ENCODE measurements around the gene MSH2.

MSH2 gene

GRCh38 chr2:47485177-47485576 is 82.2 kb downstream of the MSH2 start:
- no peak for DNase-seq (ENCODE audit: low read depth)
- no peak for TF ChIP-seq CTCF (conservative IDR thresholded peaks at IDR 0.05; ENCODE audit: low read length)
- H3K4me3 ChIP-seq (ENCODE audit: low read length), result no peak overlapping the region

GRCh38 chr2:47485751-47486300 is 82.9 kb downstream of the MSH2 start:
- peak; percentile 75 for DNase-seq (ENCODE audit: low read depth)
- TF ChIP-seq CTCF (conservative IDR thresholded peaks at IDR 0.05; ENCODE audit: low read length), result no peak
- no peak overlapping the region for H3K4me3 ChIP-seq (ENCODE audit: low read length)

- no peak for TF ChIP-seq CTCF (conservative IDR thresholded peaks at IDR 0.05; ENCODE audit: low read length)
- DNase-seq (ENCODE audit: low read depth), result no peak
- no peak overlapping the region for H3K4me3 ChIP-seq (ENCODE audit: low read length)
These were observed 84.0 kb downstream of the MSH2 start for GRCh38 chr2:47486841-47487497.

GRCh38 chr2:47487498-47487875 is 84.5 kb downstream of the MSH2 start:
- no peak for TF ChIP-seq CTCF (conservative IDR thresholded peaks at IDR 0.05; ENCODE audit: low read length)
- no peak overlapping the region for H3K4me3 ChIP-seq (ENCODE audit: low read length)
- no peak for DNase-seq (ENCODE audit: low read depth)

DNA sequence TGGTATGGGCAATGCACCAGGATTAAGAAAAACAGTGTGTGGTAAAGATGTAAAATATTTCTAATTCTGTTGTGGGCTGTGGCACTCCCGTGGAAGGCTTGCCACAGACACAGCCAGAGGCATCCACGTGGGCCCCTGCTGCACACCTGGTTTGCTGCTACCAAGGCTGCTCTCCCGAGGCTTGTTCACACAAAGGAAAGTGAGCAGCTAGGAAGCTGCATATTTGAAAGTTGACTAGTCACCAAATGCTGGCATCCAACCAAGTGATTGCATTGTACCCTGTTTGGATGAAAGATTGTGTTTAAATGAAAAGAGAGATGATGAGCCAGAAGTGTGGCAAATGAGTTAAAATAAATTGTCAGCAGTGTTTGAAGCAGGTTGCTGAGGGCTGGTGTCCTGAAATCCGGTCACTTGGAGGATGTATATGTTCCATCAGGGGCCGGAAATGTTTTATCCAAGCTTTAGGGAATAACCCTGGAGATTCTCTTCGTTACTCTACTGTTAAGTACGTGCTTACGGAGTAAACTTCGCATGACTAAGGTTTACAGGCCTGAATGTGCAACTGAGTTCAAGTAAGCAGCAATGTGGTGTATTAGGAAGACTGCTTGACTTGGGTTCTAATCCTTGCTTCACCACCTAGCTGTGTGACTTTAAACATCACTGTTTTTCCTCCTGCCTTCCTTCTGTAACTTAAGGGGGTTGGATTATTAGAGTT is 86.1 kb downstream of the MSH2 start:
- TF ChIP-seq CTCF (conservative IDR thresholded peaks at IDR 0.05; ENCODE audit: low read length), result no peak
- H3K4me3 ChIP-seq (ENCODE audit: low read length), result no peak overlapping the region
- DNase-seq (ENCODE audit: low read depth), result peak; percentile 85

- no peak for TF ChIP-seq CTCF (conservative IDR thresholded peaks at IDR 0.05; ENCODE audit: low read length)
- no peak overlapping the region for H3K4me3 ChIP-seq (ENCODE audit: low read length)
- DNase-seq (ENCODE audit: low read depth), result no peak
These were observed 87.5 kb downstream of the MSH2 start for GRCh38 chr2:47490406-47490805.
